Transverse colon (tissue), 4 donors: Measurements from ENCODE around the gene TRMT112. TPM values are rescaled to one million over a fixed set of nuclear protein-coding genes. Genes with fewer than 3 reads are reported as not detected.
"Not testable (repeated sequence)": the region's sequence is repeated elsewhere in the genome, so short reads cannot be mapped to it uniquely, and the experiment has no call there.

Experiments
- DNase-seq: peaks from one replicate; pipeline ENCODE4 v3.0.0-alpha.2; 2019
- H3K27ac ChIP-seq, 4 donors: fragments of 200-600 bp; sonication (generic); 2 replicates each; pipeline ENCODE4 v1.5.1; 2016 to 2018; ENCODE audit warnings: inconsistent platforms in 4 of 4
- H3K27me3 ChIP-seq: fragments of 200-600 bp; sonication (generic); 2 replicates; pipeline ENCODE4 v1.5.1; 2017; ENCODE audit warnings: inconsistent platforms
- H3K36me3 ChIP-seq, 4 donors: fragments of 200-600 bp; sonication (generic); 2 replicates each; pipeline ENCODE4 v1.5.1; 2017 to 2019; ENCODE audit warnings: inconsistent platforms in 4 of 4
- H3K4me1 ChIP-seq, 4 donors: fragments of 200-600 bp; sonication (generic); 2 replicates each; pipeline ENCODE4 v1.5.1; 2017 to 2020; ENCODE audit warnings: inconsistent platforms in 4 of 4
- H3K4me3 ChIP-seq, 4 donors: fragments of 200-600 bp; sonication (generic); 1 replicate in 1 of 4; 2 replicates in 3 of 4; pipeline versions ENCODE4 v1.5.1 to v1.6.1; 2017 to 2019; ENCODE audit warnings: inconsistent platforms in 4 of 4
- H3K9me3 ChIP-seq, 2 donors: fragments of 200-600 bp; sonication (generic); 2 replicates each; pipeline ENCODE4 v1.5.1; 2017 to 2019; ENCODE audit warnings: inconsistent platforms in 2 of 2
- CTCF ChIP-seq, 5 experiments: fragments of 200-600 bp in 3 of 5; fragments of 450-650 bp in 2 of 5; sonication (generic) in 3 of 5; IDR thresholded peaks; 1 replicate in 2 of 5; 2 replicates in 3 of 5; pipeline ENCODE4 v1.5.1; 2016 to 2017; ENCODE audit warnings: antibody characterized with exemption in 5 of 5, inconsistent platforms in 3 of 5, mild to moderate bottlenecking in 2 of 5, moderate library complexity in 1 of 5
- EP300 ChIP-seq: sonication (generic); formaldehyde crosslinking; IDR thresholded peaks from one replicate; pipeline ENCODE4 v1.6.1; 2017; ENCODE audit warnings: antibody characterized with exemption, low read depth
- POLR2A ChIP-seq: fragments of 450-650 bp; IDR thresholded peaks from one replicate; pipeline ENCODE4 v1.6.1; 2016; ENCODE audit warnings: antibody characterized with exemption, mild to moderate bottlenecking, moderate library complexity
- POLR2AphosphoS5 ChIP-seq, 3 donors: sonication (generic); formaldehyde crosslinking; IDR thresholded peaks; one replicate each; pipeline ENCODE4 v1.6.1; 2016; ENCODE audit warnings: antibody characterized with exemption in 3 of 3
- WGBS, 2 donors: methylation state at CpG; one replicate each; pipeline ENCODE4 v1.1.5; 2018; ENCODE audit warnings: low coverage in 1 of 2; 5-methylcytosine and 5-hydroxymethylcytosine counted together
- in situ Hi-C, 4 donors: fragments of 200-750 bp; cut with MboI; loops; one replicate each; pipeline versions ENCODE4 v1.15.0 to v1.15.1; 2017; ENCODE audit warnings: low sequenced_read_pairs in 3 of 4, low pct_ligation_motif_present in 1 of 4, low pct_unique_long_range_greater_than_20kb in 1 of 4
- intact Hi-C: fragments of 100-400 bp; cut with DNase I; formaldehyde crosslinking; loops from one replicate; pipeline ENCODE4 v1.15.1; 2023; ENCODE audit warnings: low total_unique reads
- total RNA-seq, 4 donors: library from RNA; depleted of rRNA; stranded (reverse); fragments of >200 nt; gene quantifications; one replicate each; pipeline ENCODE4 v1.1.0, GENCODE V29; 2016

TRMT112 gene
- total RNA-seq, 4 donors from 2014 or later, result 59.1 to 99.9 (median 82.7) TPM

- DNase-seq, result no peak
- Histone ChIP-seq H3K27me3 (no peaks in the 10 kb centered on the region), H3K36me3 (no peaks in the 10 kb centered on the region), H3K9me3 (no peaks in the 10 kb centered on the region), H3K4me3 (no peak overlapping the region), H3K27ac (no peak overlapping the region), H3K4me1 (peaks cover 0 to 41% (median 35%) of the 10 kb centered on the region in 4 donors)
- intact Hi-C loops (no loop called here), in situ Hi-C loops (no loop called here)
- TF ChIP-seq CTCF (IDR thresholded peaks at IDR 0.05) (no peak), POLR2AphosphoS5 (IDR thresholded peaks at IDR 0.05) (no peak), EP300 (no peak), POLR2A (no peak)
- 77 to 78% methylated on average over 9 to 11 of the region's 11 CpGs for WGBS, 2 donors
These were observed 7.5 kb upstream of the TRMT112 start for GRCh38 chr11:64324692-64325469.

DNA sequence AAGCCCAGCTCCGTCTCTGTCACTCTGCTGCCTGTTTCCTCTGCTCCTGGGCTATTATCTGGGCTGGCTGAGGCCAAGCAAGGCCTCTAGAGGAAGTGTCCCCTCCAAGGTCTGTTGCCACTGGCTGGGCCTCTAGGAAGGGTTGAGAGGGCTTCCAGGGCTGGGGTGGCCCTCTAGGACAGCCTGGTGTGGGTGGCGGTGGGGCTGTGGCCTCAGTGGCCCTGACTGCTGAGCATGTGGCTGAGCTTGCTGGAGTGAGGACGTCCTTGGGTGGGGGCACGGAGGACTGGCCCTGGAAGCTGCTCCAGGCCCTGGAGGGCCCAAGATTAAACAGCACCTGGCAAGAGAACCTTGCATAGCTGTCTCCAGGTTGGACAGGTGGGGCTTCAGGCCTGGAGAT is 6.6 kb upstream of the TRMT112 start:
- H3K9me3 ChIP-seq, H3K27ac ChIP-seq, H3K4me3 ChIP-seq, intact Hi-C loops, in situ Hi-C loops, H3K36me3 ChIP-seq, DNase-seq, H3K27me3 ChIP-seq: not testable (repeated sequence)
- 77% methylated on average over 4 of the region's 4 CpGs; no CpG with 5 or more reads in 1 of the 2 donors for WGBS, 2 donors
- H3K4me1 ChIP-seq, result peaks cover 0 to 43% (median 39%) of the 10 kb centered on the region in 4 donors

DNA sequence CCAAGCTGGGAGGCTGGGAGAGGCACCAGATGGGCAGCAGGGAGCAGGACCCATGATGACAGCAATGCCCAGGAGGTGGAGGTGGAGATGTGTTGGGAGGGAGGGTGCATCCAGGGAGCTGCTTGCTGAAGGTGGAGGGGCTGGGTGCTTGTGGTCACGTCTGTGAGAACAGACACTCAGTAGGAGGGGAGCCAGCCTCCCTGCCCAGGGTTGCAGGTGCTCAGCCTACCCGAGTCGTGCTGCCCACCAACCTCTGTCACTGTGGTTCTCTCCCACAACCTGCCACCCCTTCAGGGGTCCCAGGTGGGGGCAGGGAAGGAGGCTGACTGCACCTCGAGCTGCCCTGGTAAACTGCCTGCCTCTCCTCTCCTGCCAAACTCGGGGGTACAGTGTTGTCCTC is 6.0 kb upstream of the TRMT112 start:
- 40% methylated on average over 5 of the region's 5 CpGs; no CpG with 5 or more reads in 1 of the 2 donors for WGBS, 2 donors
- H3K4me3 ChIP-seq, result no peak overlapping the region
- H3K36me3 ChIP-seq, result no peaks in the 10 kb centered on the region
- H3K27me3 ChIP-seq, result no peaks in the 10 kb centered on the region
- no peaks in the 10 kb centered on the region for H3K9me3 ChIP-seq
- no peak for TF ChIP-seq CTCF (IDR thresholded peaks at IDR 0.05)
- TF ChIP-seq EP300, result no peak
- TF ChIP-seq POLR2A, result no peak
- TF ChIP-seq POLR2AphosphoS5 (IDR thresholded peaks at IDR 0.05), result no peak
- in situ Hi-C loops (no loop called here), intact Hi-C loops (no loop called here)
- no peak overlapping the region for H3K27ac ChIP-seq
- no peak for DNase-seq
- peaks cover 0 to 43% (median 40%) of the 10 kb centered on the region in 4 donors for H3K4me1 ChIP-seq

- Histone ChIP-seq H3K4me3 (no peak overlapping the region), H3K4me1 (peaks cover 0 to 43% (median 37%) of the 10 kb centered on the region in 4 donors), H3K27me3 (no peaks in the 10 kb centered on the region), H3K36me3 (no peaks in the 10 kb centered on the region), H3K27ac (peak overlapping the region in 2 of 4 donors; percentile 95 to 99), H3K9me3 (no peaks in the 10 kb centered on the region)
- TF ChIP-seq POLR2AphosphoS5 (IDR thresholded peaks at IDR 0.05) (no peak), EP300 (no peak), POLR2A (no peak), CTCF (IDR thresholded peaks at IDR 0.05) (no peak)
- no peak for DNase-seq
- intact Hi-C loops, result no loop called here
- 50 to 74% methylated on average over 1 to 7 of the region's 7 CpGs for WGBS, 2 donors
- in situ Hi-C loops, result no loop called here
These were observed 5.5 kb upstream of the TRMT112 start for GRCh38 chr11:64322925-64323260.
